ENCODE results near the gene ZNF345. TPM values are rescaled to one million over a fixed set of nuclear protein-coding genes. Genes with fewer than 3 reads are reported as not detected.

ZNF345 gene
- total RNA-seq, 1 experiment from 2014 or later: 0.17 TPM

DNA sequence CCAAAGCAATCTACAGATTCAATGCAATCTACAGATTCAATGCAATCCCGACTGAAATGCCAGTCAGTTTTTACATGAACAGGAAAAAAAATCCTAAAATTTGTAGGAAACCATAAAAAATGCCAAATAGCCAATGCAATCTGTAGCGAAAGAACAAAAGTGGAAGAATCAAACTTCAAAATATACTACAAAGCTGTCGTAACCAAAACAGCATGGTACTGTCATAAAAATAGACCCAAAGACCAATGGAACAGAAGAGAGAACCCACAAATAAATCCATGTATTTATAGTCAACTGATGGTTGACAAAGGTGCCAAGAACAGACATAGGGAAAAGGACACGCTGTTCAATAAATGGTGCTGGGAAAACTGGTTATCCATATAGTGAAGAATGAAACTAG, 47.7 kb downstream of the ZNF345 start:
- no peak for DNase-seq (ENCODE audit: low read depth)
- in situ Hi-C loops (cut with HindIII; ENCODE audit: low pct_unique_long_range_greater_than_20kb, low sequenced_read_pairs): no loop called here

DNA sequence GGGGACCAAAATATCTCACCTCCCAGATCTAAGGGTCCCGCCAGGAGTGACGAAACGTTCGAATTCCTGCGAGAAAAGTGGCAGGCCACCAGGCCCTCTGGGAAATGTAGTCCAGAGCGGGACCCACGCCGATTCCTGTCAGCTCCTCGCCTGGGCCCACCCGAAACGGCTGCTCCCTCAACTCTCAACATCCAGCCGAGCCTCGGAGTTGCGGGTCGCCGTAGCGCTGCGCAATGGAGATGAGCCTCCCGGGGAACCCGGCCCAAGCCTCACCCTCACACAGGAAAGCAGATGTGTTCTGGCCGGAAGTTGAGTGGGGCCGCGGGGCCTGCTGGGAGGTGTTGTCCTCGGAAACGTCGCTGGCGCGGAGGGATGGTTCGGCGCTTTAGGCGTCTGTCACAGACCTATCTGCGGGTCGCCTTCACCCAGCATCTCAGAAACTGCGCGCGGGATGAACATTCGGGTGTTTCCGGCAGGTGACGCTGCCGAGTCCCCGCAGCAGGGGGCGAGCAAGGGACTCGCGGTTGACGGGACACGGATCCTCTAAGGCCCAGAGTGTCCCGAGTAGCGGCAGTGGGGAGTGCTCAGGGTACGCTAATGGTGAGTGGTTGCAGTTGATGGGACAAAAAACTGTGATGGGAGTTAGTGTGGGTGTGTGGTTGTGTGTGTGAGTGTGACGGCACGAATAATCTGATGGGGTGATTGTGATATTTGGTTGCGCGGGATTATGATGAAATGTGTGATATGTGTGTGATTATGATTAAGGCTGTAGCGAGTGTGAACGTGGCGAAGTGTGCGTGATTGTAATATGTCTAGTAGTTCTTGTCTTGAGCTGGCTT, 65.5 kb downstream of the ZNF345 start, which contains the start of the genes ZNF568 and ZNF829:
Gene ZNF568 (plus strand): TSS at position 341 of the 839 bp plus-strand sequence. CDS start 6,439 bp downstream, outside the sequence.
Gene ZNF829 (minus strand): TSS at position 300 of the 839 bp plus-strand sequence. CDS start 1,124 bp downstream, outside the sequence.
- DNase-seq (ENCODE audit: low read depth): peak; percentile 87
- in situ Hi-C loops (cut with HindIII; ENCODE audit: low pct_unique_long_range_greater_than_20kb, low sequenced_read_pairs): no loop called here

DNA sequence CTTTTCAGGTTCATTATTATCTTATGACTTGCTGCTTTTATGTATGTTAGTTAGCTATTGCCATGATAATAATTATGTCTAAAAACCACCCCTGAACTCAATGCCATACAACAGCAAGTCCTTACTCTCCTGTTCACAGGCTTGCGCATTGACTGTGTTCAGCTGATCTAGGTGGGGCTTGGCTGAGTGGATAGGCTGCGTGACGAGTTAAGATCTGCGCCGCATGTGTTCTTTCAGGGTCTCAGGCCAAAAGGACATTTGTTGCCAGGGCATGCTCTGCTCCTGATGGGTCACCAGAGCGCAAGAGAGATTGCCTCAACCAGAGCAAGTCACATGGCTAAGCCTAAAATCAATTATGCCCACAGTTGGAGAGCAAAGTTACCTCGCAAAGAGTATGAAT, 66.3 kb downstream of the ZNF345 start:
- in situ Hi-C loops (cut with HindIII; ENCODE audit: low pct_unique_long_range_greater_than_20kb, low sequenced_read_pairs): no loop called here
- DNase-seq (ENCODE audit: low read depth): no peak

DNA sequence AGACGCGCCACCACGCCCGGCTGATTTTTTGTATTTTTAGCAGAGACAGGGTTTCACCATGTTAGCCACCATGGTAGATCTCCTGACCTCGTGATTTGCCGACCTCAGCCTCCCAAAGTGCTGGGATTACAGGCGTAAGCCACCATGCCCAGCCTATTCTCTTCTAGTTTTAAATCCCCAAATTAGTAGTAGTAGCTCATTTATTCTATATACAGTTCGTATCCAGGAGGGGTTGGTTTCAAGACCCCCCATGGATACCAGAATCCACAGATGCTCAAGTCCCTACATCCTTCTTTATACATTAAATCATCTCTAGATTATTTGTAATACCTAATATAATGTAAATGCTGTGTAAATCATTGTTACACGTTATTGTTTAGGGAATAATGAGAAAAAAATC, 67.4 kb downstream of the ZNF345 start:
- in situ Hi-C loops (cut with HindIII; ENCODE audit: low pct_unique_long_range_greater_than_20kb, low sequenced_read_pairs): no loop called here

More for the DNA sequence above, 67.4 kb downstream of the ZNF345 start:
- no peak for DNase-seq (ENCODE audit: low read depth)

Other genes with a start within 250 kb of the ZNF345 start
- gene ZNF382, start 245.6 kb upstream of the ZNF345 start, total RNA-seq (2014; rRNA removed; shearing (Covaris generic); ENCODE audit: low replicate concordance): 2.3 and 6.3 TPM in 2 replicates
- 3.9 and 19.2 TPM in 2 replicates for gene ZNF461, start 184.0 kb upstream of the ZNF345 start, total RNA-seq (2014; rRNA removed; shearing (Covaris generic); ENCODE audit: low replicate concordance)
- 5.9 and 6.8 TPM in 2 replicates for gene ZNF567, start 163.3 kb upstream of the ZNF345 start, total RNA-seq (2014; rRNA removed; shearing (Covaris generic); ENCODE audit: low replicate concordance)
- gene ZNF850, start 78.1 kb upstream of the ZNF345 start, total RNA-seq (2014; rRNA removed; shearing (Covaris generic); ENCODE audit: low replicate concordance): 14.2 and 22.3 TPM in 2 replicates
- gene ZNF790, start 12.5 kb upstream of the ZNF345 start, total RNA-seq (2014; rRNA removed; shearing (Covaris generic); ENCODE audit: low replicate concordance): 0.49 and 8.4 TPM in 2 replicates
- gene ZNF829, start 65.4 kb downstream of the ZNF345 start, total RNA-seq (2014; rRNA removed; shearing (Covaris generic); ENCODE audit: low replicate concordance): 0.17 and 0.35 TPM in 2 replicates
- gene ZNF568, start 65.5 kb downstream of the ZNF345 start, total RNA-seq (2014; rRNA removed; shearing (Covaris generic); ENCODE audit: low replicate concordance): 3.7 and 6.7 TPM in 2 replicates
- gene ZNF420, start 227.6 kb downstream of the ZNF345 start, total RNA-seq (2014; rRNA removed; shearing (Covaris generic); ENCODE audit: low replicate concordance): 6.2 and 14.6 TPM in 2 replicates

Data from Caki2 (cell line).